Retinal pigment epithelial cell (primary cell): ENCODE results near the gene VSX2.

Source experiments
- DNase-seq: peaks from one replicate; pipeline ENCODE4 v3.0.0-alpha.2; 2010; ENCODE audit warnings: low read depth
- H3K4me3 ChIP-seq: 2 replicates; pipeline ENCODE4 v1.5.1; 2011; ENCODE audit warnings: mild to moderate bottlenecking, low read length, control low read depth, moderate library complexity
- TF ChIP-seq, protein P1 (sequence below): conservative IDR thresholded peaks from 2 replicates; pipeline ENCODE4 v1.5.1; 2011; ENCODE audit warnings: low read depth, low read length, control low read depth, inconsistent platforms

Gene VSX2

DNA sequence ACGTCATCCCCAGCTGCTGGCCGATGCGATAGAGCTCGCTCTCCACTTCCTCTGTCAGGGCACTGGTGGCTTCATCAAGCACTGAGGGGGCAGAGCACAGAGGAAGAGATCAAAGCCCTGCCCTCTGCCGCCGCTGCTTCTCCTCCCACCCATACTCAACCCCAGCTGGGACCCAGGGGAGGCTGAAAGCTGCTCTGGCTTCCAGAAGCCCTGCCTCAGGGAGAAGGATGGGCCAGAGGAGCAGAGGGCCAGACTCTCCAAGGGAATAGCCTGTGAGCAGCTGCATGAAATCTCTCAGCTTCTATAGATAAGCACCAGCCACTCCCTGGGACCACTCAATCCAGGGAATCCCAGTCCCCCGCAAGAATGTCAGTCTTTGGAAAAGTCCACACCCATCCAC is 47.5 kb downstream of the VSX2 start:
- no peak overlapping the region for H3K4me3 ChIP-seq
- TF ChIP-seq, protein P1, sequence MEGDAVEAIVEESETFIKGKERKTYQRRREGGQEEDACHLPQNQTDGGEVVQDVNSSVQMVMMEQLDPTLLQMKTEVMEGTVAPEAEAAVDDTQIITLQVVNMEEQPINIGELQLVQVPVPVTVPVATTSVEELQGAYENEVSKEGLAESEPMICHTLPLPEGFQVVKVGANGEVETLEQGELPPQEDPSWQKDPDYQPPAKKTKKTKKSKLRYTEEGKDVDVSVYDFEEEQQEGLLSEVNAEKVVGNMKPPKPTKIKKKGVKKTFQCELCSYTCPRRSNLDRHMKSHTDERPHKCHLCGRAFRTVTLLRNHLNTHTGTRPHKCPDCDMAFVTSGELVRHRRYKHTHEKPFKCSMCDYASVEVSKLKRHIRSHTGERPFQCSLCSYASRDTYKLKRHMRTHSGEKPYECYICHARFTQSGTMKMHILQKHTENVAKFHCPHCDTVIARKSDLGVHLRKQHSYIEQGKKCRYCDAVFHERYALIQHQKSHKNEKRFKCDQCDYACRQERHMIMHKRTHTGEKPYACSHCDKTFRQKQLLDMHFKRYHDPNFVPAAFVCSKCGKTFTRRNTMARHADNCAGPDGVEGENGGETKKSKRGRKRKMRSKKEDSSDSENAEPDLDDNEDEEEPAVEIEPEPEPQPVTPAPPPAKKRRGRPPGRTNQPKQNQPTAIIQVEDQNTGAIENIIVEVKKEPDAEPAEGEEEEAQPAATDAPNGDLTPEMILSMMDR: no peak
- DNase-seq: no peak

- no peak overlapping the region for H3K4me3 ChIP-seq
- no peak for DNase-seq
- TF ChIP-seq, protein P1: no peak
Measured at GRCh38 chr14:74289801-74290200, 50.6 kb downstream of the VSX2 start.

GRCh38 chr14:74290415-74290814 is 51.2 kb downstream of the VSX2 start:
- no peak overlapping the region for H3K4me3 ChIP-seq
- TF ChIP-seq, protein P1: peak; percentile 61
- DNase-seq: no peak

DNA sequence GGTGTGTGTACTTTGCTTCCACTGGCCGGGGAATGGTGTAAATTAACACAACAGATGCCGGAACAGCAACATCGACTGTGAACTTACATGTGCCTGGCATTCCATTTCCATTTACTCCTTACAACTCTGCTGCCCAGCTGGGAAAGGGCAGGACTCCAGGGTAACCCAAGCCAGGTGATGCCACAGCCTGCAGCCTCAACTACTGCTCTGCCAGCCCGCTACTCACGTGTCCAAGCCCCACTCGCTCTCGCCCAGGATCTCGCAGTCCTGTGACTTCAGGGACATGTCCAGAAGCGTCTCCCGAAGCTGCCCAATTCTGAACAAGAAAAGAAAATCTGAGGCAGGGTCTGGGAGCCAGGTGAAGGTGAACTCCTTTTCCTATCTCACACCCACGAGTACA is 52.8 kb downstream of the VSX2 start:
- TF ChIP-seq, protein P1: no peak
- no peak for DNase-seq
- no peak overlapping the region for H3K4me3 ChIP-seq

GRCh38 chr14:74293606-74294005 is 54.4 kb downstream of the VSX2 start:
- TF ChIP-seq, protein P1: no peak
- no peak overlapping the region for H3K4me3 ChIP-seq
- no peak for DNase-seq

DNA sequence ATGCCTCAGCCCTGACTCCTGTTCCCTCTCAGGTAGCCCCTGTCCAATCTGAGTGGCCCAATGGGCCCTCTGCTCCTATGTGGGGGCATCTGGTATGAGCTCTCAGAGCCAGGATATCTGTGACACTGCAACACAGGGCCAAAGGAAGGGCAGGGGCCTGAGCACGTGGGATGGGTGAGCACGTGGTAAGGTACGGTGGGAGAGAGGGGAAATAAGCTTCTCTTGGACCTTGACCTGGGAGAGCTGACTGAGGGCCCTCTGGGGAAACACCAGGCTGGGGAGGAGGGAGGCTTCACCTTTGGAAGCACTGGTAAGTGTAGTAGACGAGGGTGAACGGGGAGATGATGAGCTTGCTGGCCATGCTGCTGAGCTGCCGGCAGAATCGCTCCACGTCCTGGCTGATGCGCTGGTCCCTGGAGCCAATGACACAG is 56.8 kb downstream of the VSX2 start:
- H3K4me3 ChIP-seq: no peak overlapping the region
- DNase-seq: no peak
- TF ChIP-seq, protein P1: no peak

- H3K4me3 ChIP-seq: no peak overlapping the region
- no peak for DNase-seq
- TF ChIP-seq, protein P1: no peak
Measured at GRCh38 chr14:74297986-74298385, 58.7 kb downstream of the VSX2 start.
